Breast epithelium (tissue), 4 donors: ENCODE results near the gene IQCH. TPM values are rescaled to one million over a fixed set of nuclear protein-coding genes. Genes with fewer than 3 reads are reported as not detected.

Experiments used
- DNase-seq, 2 donors: peaks; one replicate each; pipeline ENCODE4 v3.0.0-alpha.2; 2019; ENCODE audit warnings: low spot score in 2 of 2
- H3K27ac ChIP-seq, 2 donors: fragments of 200-600 bp; sonication (generic) in 1 of 2; one replicate each; pipeline ENCODE4 v1.5.1; 2016 to 2019; ENCODE audit warnings: mild to moderate bottlenecking in 1 of 2
- H3K27me3 ChIP-seq, 2 donors: fragments of 200-600 bp; sonication (generic) in 1 of 2; one replicate each; pipeline versions ENCODE4 v1.5.1 to v1.6.0; 2017 to 2019; ENCODE audit warnings: control low read depth in 1 of 2, mild to moderate bottlenecking in 1 of 2
- H3K36me3 ChIP-seq: fragments of 200-600 bp; one replicate; pipeline ENCODE4 v1.5.1; 2019
- H3K4me1 ChIP-seq, 2 donors: fragments of 200-600 bp; sonication (generic); one replicate each; pipeline ENCODE4 v1.5.1; 2016 to 2019; ENCODE audit warnings: control low read depth in 1 of 2
- H3K4me3 ChIP-seq, 3 donors: fragments of 200-600 bp; sonication (generic); 1 replicate in 2 of 3; 2 replicates in 1 of 3; pipeline ENCODE4 v1.5.1; 2016 to 2019; ENCODE audit warnings: mild to moderate bottlenecking in 3 of 3, moderate library complexity in 2 of 3
- H3K9me3 ChIP-seq, 2 donors: fragments of 200-600 bp; sonication (generic) in 1 of 2; one replicate each; pipeline ENCODE4 v1.5.1; 2016 to 2019; ENCODE audit warnings: control low read depth in 1 of 2
- CTCF ChIP-seq, 3 donors: fragments of 450-650 bp; IDR thresholded peaks; one replicate each; pipeline ENCODE4 v1.5.1; 2016 to 2017; ENCODE audit warnings: antibody characterized with exemption in 3 of 3, mild to moderate bottlenecking in 3 of 3, moderate library complexity in 3 of 3
- POLR2A ChIP-seq: fragments of 450-650 bp; IDR thresholded peaks from one replicate; pipeline ENCODE4 v1.6.1; 2016; ENCODE audit warnings: antibody characterized with exemption, mild to moderate bottlenecking, moderate library complexity
- POLR2AphosphoS5 ChIP-seq, 3 donors: sonication (generic); formaldehyde crosslinking; IDR thresholded peaks; one replicate each; pipeline ENCODE4 v1.6.1; 2017; ENCODE audit warnings: antibody characterized with exemption in 3 of 3
- intact Hi-C: fragments of 100-400 bp; cut with DNase I; formaldehyde crosslinking; loops from one replicate; pipeline ENCODE4 v1.15.1; 2023; ENCODE audit warnings: low total_unique reads
- total RNA-seq, 3 donors: library from RNA; depleted of rRNA; stranded (reverse); fragments of >200 nt; gene quantifications; one replicate each; pipeline ENCODE4 v1.1.0, GENCODE V29; 2016

Gene IQCH
- total RNA-seq, 3 donors from 2014 or later, result 0.64 to 11.9 (median 6.6) TPM

- no peak overlapping the region for H3K27ac ChIP-seq
Observed at GRCh38 chr15:67534360-67534759, 279.8 kb downstream of the IQCH start.

GRCh38 chr15:67537771-67538170, 283.2 kb downstream of the IQCH start:
- DNase-seq, result no peak
- Histone ChIP-seq H3K4me1 (no peaks in the 10 kb centered on the region), H3K27ac (no peak overlapping the region), H3K4me3 (no peak overlapping the region), H3K27me3 (no peaks in the 10 kb centered on the region), H3K9me3 (no peaks in the 10 kb centered on the region), H3K36me3 (no peaks in the 10 kb centered on the region)
- intact Hi-C loops, result no loop called here
- no peak for TF ChIP-seq POLR2AphosphoS5 (IDR thresholded peaks at IDR 0.05)
- no peak for TF ChIP-seq CTCF (IDR thresholded peaks at IDR 0.05)
- no peak for TF ChIP-seq POLR2A

More at GRCh38 chr15:67534360-67534759, 279.8 kb downstream of the IQCH start:
- intact Hi-C loops, result no loop called here
- Histone ChIP-seq H3K4me3 (no peak overlapping the region), H3K27me3 (no peaks in the 10 kb centered on the region), H3K36me3 (no peaks in the 10 kb centered on the region), H3K9me3 (no peaks in the 10 kb centered on the region), H3K4me1 (no peaks in the 10 kb centered on the region)
- no peak for DNase-seq
- no peak for TF ChIP-seq POLR2AphosphoS5 (IDR thresholded peaks at IDR 0.05)
- TF ChIP-seq CTCF (IDR thresholded peaks at IDR 0.05), result no peak
- no peak for TF ChIP-seq POLR2A

GRCh38 chr15:67542420-67543347, 288.1 kb downstream of the IQCH start, which contains the start of gene MAP2K5:
TSS of gene MAP2K5 (plus strand) at chr15:67542703. CDS start at chr15:67543336, 633 bp downstream.
- intact Hi-C loops, result no loop called here

GRCh38 chr15:67543348-67543718, 288.7 kb downstream of the IQCH start:
- no peak for DNase-seq
- Histone ChIP-seq H3K27ac (peak overlapping the region; percentile 84 to 91), H3K27me3 (no peaks in the 10 kb centered on the region), H3K9me3 (no peaks in the 10 kb centered on the region), H3K4me1 (no peaks in the 10 kb centered on the region), H3K4me3 (peak overlapping the region; percentile 86 to 99 (median 87)), H3K36me3 (no peaks in the 10 kb centered on the region)
- TF ChIP-seq CTCF (IDR thresholded peaks at IDR 0.05) (no peak), POLR2AphosphoS5 (IDR thresholded peaks at IDR 0.05) (no peak), POLR2A (no peak)
- intact Hi-C loops, result no loop called here

More at GRCh38 chr15:67542420-67543347, 288.1 kb downstream of the IQCH start, which contains the start of gene MAP2K5:
- H3K4me3 ChIP-seq, result peak within 1 kb of the TSS; percentile 86 to 99 (median 87)
- H3K27me3 ChIP-seq, result no peaks in the 10 kb centered on the region
- TF ChIP-seq POLR2AphosphoS5 (IDR thresholded peaks at IDR 0.05), result peak; percentile 30 to 60 (median 30)
- no peak for TF ChIP-seq CTCF (IDR thresholded peaks at IDR 0.05)
- TF ChIP-seq POLR2A, result peak; percentile 51
- H3K27ac ChIP-seq, result peak within 1 kb of the TSS; percentile 84 to 91
- no peaks in the 10 kb centered on the region for H3K4me1 ChIP-seq
- no peaks in the 10 kb centered on the region for H3K9me3 ChIP-seq
- DNase-seq, result peak; percentile 70 to 87
- no peaks in the 10 kb centered on the region for H3K36me3 ChIP-seq

- Histone ChIP-seq H3K4me3 (no peak overlapping the region), H3K27ac (no peak overlapping the region), H3K36me3 (no peaks in the 10 kb centered on the region), H3K27me3 (no peaks in the 10 kb centered on the region), H3K9me3 (no peaks in the 10 kb centered on the region), H3K4me1 (no peaks in the 10 kb centered on the region)
- TF ChIP-seq CTCF (IDR thresholded peaks at IDR 0.05) (no peak), POLR2A (no peak), POLR2AphosphoS5 (IDR thresholded peaks at IDR 0.05) (no peak)
- no peak for DNase-seq
- intact Hi-C loops, result no loop called here
Observed at GRCh38 chr15:67544475-67544874, 289.9 kb downstream of the IQCH start.
